ENCODE measurements around the gene TMEM132A. TPM values are rescaled to one million over a fixed set of nuclear protein-coding genes. Genes with fewer than 3 reads are reported as not detected.

TMEM132A gene
- total and polyA plus RNA-seq, 9 of the 15 experiments (the other 6 are each of a cell fraction or from before 2014, with no cell fraction given): 0.04 to 1.1 (median 0.18) TPM; not detected in 4

GRCh38 chr11:60914633-60915247 is 9.5 kb upstream of the TMEM132A start:
- Histone ChIP-seq H3K9me3 (replicated peaks; ENCODE audit: control insufficient read depth, insufficient read depth, low read depth, low read length) (peaks cover 8% of the 10 kb centered on the region), H3K4me3 (peak overlapping the region; percentile 50), H3K9ac (ENCODE audit: insufficient read depth in 1 of 2, low read depth in 2 of 2, low read length in 2 of 2) (peak overlapping the region; percentile 91 to 96), H3K9me1 (ENCODE audit: control insufficient read depth, insufficient read depth, low read length) (no peaks in the 10 kb centered on the region), H3K4me2 (ENCODE audit: insufficient read depth, low read length) (peak overlapping the region; percentile 94), H3K36me3 (ENCODE audit: control insufficient read depth, insufficient read depth, low read length) (peaks cover 25% of the 10 kb centered on the region), H3K27ac (ENCODE audit: extremely low read depth, low read depth, low read length) (peak overlapping the region; percentile 93), H4K20me1 (replicated peaks; ENCODE audit: control insufficient read depth, insufficient read depth, low read length) (peaks cover 5% of the 10 kb centered on the region; the same call in 1 of the 2 replicates), H2AFZ (ENCODE audit: low read depth, low read length) (peak overlapping the region; percentile 100), H3K4me1 (replicated peaks in 1 of 2; ENCODE audit: control insufficient read depth in 2 of 2, insufficient read depth in 2 of 2, low read length in 2 of 2) (peaks cover 17 to 29% of the 10 kb centered on the region in 2 experiments; a peak in 4 of 5 replicates), H3K79me2 (ENCODE audit: control insufficient read depth, insufficient read depth, low read length) (peaks cover 54% of the 10 kb centered on the region), H3K27me3 (ENCODE audit: control insufficient read depth in 2 of 2, insufficient read depth in 2 of 2, low read length in 2 of 2) (no peaks in the 10 kb centered on the region)
- POLR2A ChIA-PET: interaction anchor here (0.5 to 2.3 kb wide), 10 partner anchors 9 to 470 kb away, joined by 3 to 14 read pairs (median 4); partner anchors contain the start of genes PRPF19, TMEM132A and VPS37C
- DNase-seq (ENCODE audit: extremely low read depth in 1 of 4, low spot score in 3 of 4) (peak; percentile 35 to 64 (median 58)), ATAC-seq (peak; percentile 55), FAIRE-seq (no peak)
- intact Hi-C loops (cut with micrococcal nuclease): loop anchor here (2.0 kb wide), 1 partner anchor 50 kb away; no protein-coding TSS in a partner anchor
- WGBS (ENCODE audit: insufficient coverage, low coverage, missing lambda C conversion rate): 6% methylated on average over 26 of the region's 31 CpGs
- CTCF ChIA-PET (ENCODE audit: low intra/inter-chr PET ratio): interaction anchor here (0.7 kb wide), 1 partner anchor 258 kb away, joined by 3 read pairs; no protein-coding TSS in a partner anchor
- no TSS peak for BruUV-seq (replicated peaks)
- in situ Hi-C loops (cut with MboI): no loop called here
- TF ChIP-seq MNT (conservative IDR thresholded peaks at IDR 0.05): peak in 1 of 2 experiments; percentile 8; a peak in 1 of 4 replicates
- TF ChIP-seq MAX (CRISPR knock-in tag; IDR thresholded peaks at IDR 0.05): peak; percentile 23; the same call in 1 of the 2 replicates
- no peak for TF ChIP-seq RNF2 (IDR thresholded peaks at IDR 0.05)
- TF ChIP-seq ZKSCAN3 (CRISPR knock-in tag; IDR thresholded peaks at IDR 0.05): no peak
- peak in 1 of 2 experiments; percentile 44 for TF ChIP-seq E2F6 (IDR thresholded peaks at IDR 0.05; ENCODE audit: borderline replicate concordance in 1 of 2, extremely low read depth in 1 of 2, insufficient read depth in 1 of 2, insufficient read length in 1 of 2, low read depth in 1 of 2, low read length in 1 of 2, poor library complexity in 1 of 2, severe bottlenecking in 1 of 2)
- TF ChIP-seq POLR2G (IDR thresholded peaks at IDR 0.05; ENCODE audit: low read depth, low read length): peak; percentile 20
- TF ChIP-seq PHF21A (IDR thresholded peaks at IDR 0.05; ENCODE audit: borderline replicate concordance, low read depth): no peak
- TF ChIP-seq RBFOX2 (IDR thresholded peaks at IDR 0.05; ENCODE audit: low read depth, low read length): peak; percentile 62
- TF ChIP-seq SIN3A (IDR thresholded peaks at IDR 0.05; ENCODE audit: borderline replicate concordance in 2 of 2, control insufficient read depth in 1 of 2, low read depth in 2 of 2, low read length in 2 of 2): 0 out of 4 replicates have a peak, but pooled peaks of 1 of the 2 experiments have one; percentile 13
- no peak for TF ChIP-seq ZBTB7A (IDR thresholded peaks at IDR 0.05; ENCODE audit: borderline replicate concordance, control insufficient read depth, low read depth, low read length)
- TF ChIP-seq HNRNPL (IDR thresholded peaks at IDR 0.05; ENCODE audit: low read depth, low read length): peak; percentile 78
- TF ChIP-seq HMGXB4 (CRISPR knock-in tag; IDR thresholded peaks at IDR 0.05): peak; percentile 11; the same call in 1 of the 2 replicates
- TF ChIP-seq ATF4 (CRISPR knock-in tag; IDR thresholded peaks at IDR 0.05): no peak
